Measurements from ENCODE around the gene NPTX1. TPM values are rescaled to one million over a fixed set of nuclear protein-coding genes. Genes with fewer than 3 reads are reported as not detected.

The NPTX1 gene
- total and polyA plus RNA-seq, 2 donors: 1.4 to 2.3 TPM

- Histone ChIP-seq H3K4me1 (ENCODE audit: insufficient read depth) (no peaks in the 10 kb centered on the region), H3K27ac (ENCODE audit: low read depth) (no peak overlapping the region), H3K36me3 (ENCODE audit: insufficient read depth) (no peaks in the 10 kb centered on the region), H3K4me3 (ENCODE audit: low read depth, low read length) (no peak overlapping the region)
- WGBS: 81% methylated on average over 13 of the region's 13 CpGs
- DNase-seq (ENCODE audit: extremely low spot score): no peak
These were observed 52.7 kb downstream of the NPTX1 start for GRCh38 chr17:80423536-80424225.

- Histone ChIP-seq H3K36me3 (ENCODE audit: insufficient read depth) (no peaks in the 10 kb centered on the region), H3K4me1 (ENCODE audit: insufficient read depth) (no peaks in the 10 kb centered on the region), H3K4me3 (ENCODE audit: low read depth, low read length) (no peak overlapping the region), H3K27ac (ENCODE audit: low read depth) (no peak overlapping the region)
- no peak for DNase-seq (ENCODE audit: extremely low spot score)
- 79% methylated on average over 20 of the region's 20 CpGs for WGBS
These were observed 53.4 kb downstream of the NPTX1 start for GRCh38 chr17:80422981-80423380.

- no peak overlapping the region for H3K27ac ChIP-seq (ENCODE audit: low read depth)
- DNase-seq (ENCODE audit: extremely low spot score): no peak
- no peak overlapping the region for H3K4me3 ChIP-seq (ENCODE audit: low read depth, low read length)
- H3K36me3 ChIP-seq (ENCODE audit: insufficient read depth): no peaks in the 10 kb centered on the region
- WGBS: 82% methylated on average over 18 of the region's 18 CpGs
- H3K4me1 ChIP-seq (ENCODE audit: insufficient read depth): no peaks in the 10 kb centered on the region
These were observed 54.1 kb downstream of the NPTX1 start for GRCh38 chr17:80422276-80422675.

- no peak overlapping the region for H3K27ac ChIP-seq (ENCODE audit: low read depth)
- H3K4me1 ChIP-seq (ENCODE audit: insufficient read depth): no peaks in the 10 kb centered on the region
- no peaks in the 10 kb centered on the region for H3K36me3 ChIP-seq (ENCODE audit: insufficient read depth)
- no peak overlapping the region for H3K4me3 ChIP-seq (ENCODE audit: low read depth, low read length)
- no peak for DNase-seq (ENCODE audit: extremely low spot score)
- 70% methylated on average over 20 of the region's 20 CpGs for WGBS
These were observed 54.9 kb downstream of the NPTX1 start for GRCh38 chr17:80421381-80422090.

GRCh38 chr17:80419255-80419654 lies 57.2 kb downstream of the NPTX1 start:
- H3K4me3 ChIP-seq (ENCODE audit: low read depth, low read length): no peak overlapping the region
- 85% methylated on average over 11 of the region's 11 CpGs for WGBS
- H3K36me3 ChIP-seq (ENCODE audit: insufficient read depth): no peaks in the 10 kb centered on the region
- no peaks in the 10 kb centered on the region for H3K4me1 ChIP-seq (ENCODE audit: insufficient read depth)
- DNase-seq (ENCODE audit: extremely low spot score): no peak
- no peak overlapping the region for H3K27ac ChIP-seq (ENCODE audit: low read depth)

- DNase-seq (ENCODE audit: extremely low spot score): no peak
- H3K36me3 ChIP-seq (ENCODE audit: insufficient read depth): no peaks in the 10 kb centered on the region
- 93% methylated on average over 11 of the region's 11 CpGs for WGBS
- no peaks in the 10 kb centered on the region for H3K4me1 ChIP-seq (ENCODE audit: insufficient read depth)
- no peak overlapping the region for H3K27ac ChIP-seq (ENCODE audit: low read depth)
- H3K4me3 ChIP-seq (ENCODE audit: low read depth, low read length): no peak overlapping the region
These were observed 57.8 kb downstream of the NPTX1 start for GRCh38 chr17:80418589-80418988.

Small RNA genes within 50 kb of the gene (small RNA-seq; reads per million reads assigned to genes)
- not detected for gene AC120024.2
- gene AC120024.3: not detected
- not detected for gene MIR4730

Other genes starting within 250 kb of the NPTX1 start
- gene RNF213, start 215.8 kb downstream of the NPTX1 start, total RNA-seq: 81.5 TPM
- gene RNF213, start 215.8 kb downstream of the NPTX1 start, polyA plus RNA-seq: 37.2 TPM
- gene ENDOV, start 61.4 kb downstream of the NPTX1 start, total RNA-seq: 12.9 TPM
- 17.8 TPM for gene ENDOV, start 61.4 kb downstream of the NPTX1 start, polyA plus RNA-seq
- 23.5 TPM for gene RPTOR, start 68.2 kb upstream of the NPTX1 start, total RNA-seq
- 54.1 TPM for gene RPTOR, start 68.2 kb upstream of the NPTX1 start, polyA plus RNA-seq

All from urinary bladder (tissue), 4 donors.